Embryonic facial prominence (tissue), 1 donor: ENCODE results near the gene MICU1.

Experiments
- DNase-seq: peaks from one replicate; pipeline ENCODE4 v3.0.0-alpha.2; 2016; ENCODE audit errors: extremely low spot score

The MICU1 gene

GRCh38 chr10:72626444-72626754, 520 bp upstream of the MICU1 start:
- no peak for DNase-seq

- DNase-seq: no peak
Measured at GRCh38 chr10:72625276-72625607, 637 bp downstream of the MICU1 start.

GRCh38 chr10:72622271-72622670, 3.6 kb downstream of the MICU1 start:
- DNase-seq: no peak

GRCh38 chr10:72616716-72617115, 9.2 kb downstream of the MICU1 start:
- DNase-seq: no peak

GRCh38 chr10:72615970-72616369, 9.9 kb downstream of the MICU1 start:
- DNase-seq: no peak

GRCh38 chr10:72612203-72612826, 13.6 kb downstream of the MICU1 start:
- no peak for DNase-seq

GRCh38 chr10:72611783-72612182, 14.1 kb downstream of the MICU1 start:
- no peak for DNase-seq

GRCh38 chr10:72610466-72610865, 15.4 kb downstream of the MICU1 start:
- DNase-seq: no peak

- no peak for DNase-seq
Measured at GRCh38 chr10:72605122-72605521, 20.8 kb downstream of the MICU1 start.

- DNase-seq: no peak
Measured at GRCh38 chr10:72601144-72601543, 24.7 kb downstream of the MICU1 start.

GRCh38 chr10:72598769-72599701, 26.8 kb downstream of the MICU1 start:
- DNase-seq: no peak

GRCh38 chr10:72597897-72598296, 28.0 kb downstream of the MICU1 start:
- DNase-seq: no peak

- no peak for DNase-seq
Measured at GRCh38 chr10:72595436-72595835, 30.4 kb downstream of the MICU1 start.

GRCh38 chr10:72593963-72594362, 31.9 kb downstream of the MICU1 start:
- no peak for DNase-seq

GRCh38 chr10:72588266-72588665, 37.6 kb downstream of the MICU1 start:
- DNase-seq: no peak

GRCh38 chr10:72587568-72587967, 38.3 kb downstream of the MICU1 start:
- no peak for DNase-seq

GRCh38 chr10:72574636-72575035, 51.2 kb downstream of the MICU1 start:
- DNase-seq: no peak

- DNase-seq: no peak
Measured at GRCh38 chr10:72573079-72573478, 52.8 kb downstream of the MICU1 start.

GRCh38 chr10:72567889-72568640, 57.8 kb downstream of the MICU1 start:
- DNase-seq: no peak

- DNase-seq: no peak
Measured at GRCh38 chr10:72567421-72567820, 58.5 kb downstream of the MICU1 start.

- DNase-seq: no peak
Measured at GRCh38 chr10:72564596-72564995, 61.3 kb downstream of the MICU1 start.

GRCh38 chr10:72563327-72563932, 62.4 kb downstream of the MICU1 start:
- DNase-seq: no peak
